Vagina (tissue), 2 donors: Measurements from ENCODE around the gene TVP23C.

Experiments
- CTCF ChIP-seq, 3 experiments: fragments of 450-650 bp in 2 of 3; fragments of 200-600 bp in 1 of 3; sonication (generic) in 1 of 3; IDR thresholded peaks; one replicate each; pipeline ENCODE4 v1.5.1; 2017 to 2019; ENCODE audit warnings: antibody characterized with exemption in 3 of 3, mild to moderate bottlenecking in 2 of 3, moderate library complexity in 2 of 3
- POLR2A ChIP-seq, 2 donors: fragments of 450-650 bp; IDR thresholded peaks; one replicate each; pipeline ENCODE4 v1.6.1; 2017; ENCODE audit warnings: antibody characterized with exemption in 2 of 2, mild to moderate bottlenecking in 2 of 2, moderate library complexity in 2 of 2
- POLR2AphosphoS5 ChIP-seq, 2 donors: sonication (generic); formaldehyde crosslinking; IDR thresholded peaks; one replicate each; pipeline ENCODE4 v1.9.0; 2017; ENCODE audit warnings: antibody characterized with exemption in 2 of 2, mild to moderate bottlenecking in 2 of 2, low read depth in 1 of 2; ENCODE audit not compliant: insufficient read depth in 1 of 2

DNA sequence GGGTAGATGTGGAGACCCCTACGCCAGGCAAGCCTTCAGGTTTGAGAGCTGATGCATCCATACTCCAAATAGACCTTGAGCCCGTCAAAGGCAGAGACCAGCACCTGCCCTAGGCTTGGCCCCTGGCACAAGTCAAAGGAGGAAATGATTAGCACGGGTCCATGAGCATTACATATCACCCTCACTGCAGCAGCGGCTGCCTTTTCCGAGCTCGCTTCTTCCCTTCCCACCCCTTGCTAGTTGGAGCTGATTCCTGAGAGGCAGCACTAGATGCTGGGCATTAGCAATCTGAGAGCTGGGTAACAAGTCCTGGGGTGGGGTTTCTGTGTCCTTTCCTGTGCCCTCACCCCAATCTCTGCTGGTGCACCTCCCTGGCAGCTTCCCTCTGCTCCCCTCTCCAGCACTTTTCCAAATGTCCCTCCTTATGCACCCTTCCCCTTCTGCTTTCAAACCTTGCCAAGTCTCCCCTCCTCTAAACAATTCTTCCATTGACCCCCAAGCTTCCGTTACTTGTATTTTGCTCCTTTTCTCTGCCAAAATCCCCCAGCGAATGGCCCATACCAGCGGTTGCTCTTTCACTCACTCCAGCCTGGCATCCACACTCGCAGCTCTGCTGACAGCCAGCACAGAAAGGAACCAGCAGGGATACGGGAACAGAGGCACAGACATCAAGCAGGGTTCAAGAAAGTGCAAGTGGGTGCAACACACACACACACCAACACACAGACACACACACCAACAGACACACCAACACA lies 98.9 kb downstream of the TVP23C start:
- TF ChIP-seq POLR2AphosphoS5 (IDR thresholded peaks at IDR 0.05; ENCODE audit: insufficient read depth in 1 of 2, low read depth in 1 of 2) (no peak), CTCF (IDR thresholded peaks at IDR 0.05) (no peak), POLR2A (IDR thresholded peaks at IDR 0.05) (no peak)
